NCI-H82 treated with DMSO at 0.1 percent for 48 hours (cell line): ENCODE measurements around the gene NELFB.
"Not testable (repeated sequence)": the region's sequence is repeated elsewhere in the genome, so short reads cannot be mapped to it uniquely, and the experiment has no call there.

ENCODE experiments used
- DNase-seq: peaks from one replicate; lab custom pipeline; 2025; ENCODE audit not compliant: unreplicated experiment; lab: John Stamatoyannopoulos, UW

The NELFB gene

GRCh38 chr9:137247135-137247915, 7.8 kb upstream of the NELFB start:
- no peak for DNase-seq

GRCh38 chr9:137247916-137248175, 7.3 kb upstream of the NELFB start:
- DNase-seq = no peak

- DNase-seq = no peak
Observed at GRCh38 chr9:137250329-137251193, 4.6 kb upstream of the NELFB start.

GRCh38 chr9:137251194-137251461, 4.0 kb upstream of the NELFB start, which contains the start of gene STPG3:
Gene STPG3, plus strand, starts transcription at chr9:137251286. Its CDS starts 1 bp downstream, at chr9:137251287.
- DNase-seq = no peak

GRCh38 chr9:137251490-137252268, 3.4 kb upstream of the NELFB start:
- DNase-seq = no peak

GRCh38 chr9:137252555-137253506, 2.3 kb upstream of the NELFB start:
- DNase-seq = no peak

GRCh38 chr9:137253717-137254623, 1.2 kb upstream of the NELFB start:
- DNase-seq = no peak

- no peak for DNase-seq
Observed at GRCh38 chr9:137255448-137256114, 454 bp downstream of the NELFB start.

GRCh38 chr9:137256362-137256761, 1.2 kb downstream of the NELFB start:
- no peak for DNase-seq

- no peak for DNase-seq
Observed at GRCh38 chr9:137256856-137257255, 1.7 kb downstream of the NELFB start.

GRCh38 chr9:137262173-137262908, 7.2 kb downstream of the NELFB start:
- DNase-seq = not testable (repeated sequence)

GRCh38 chr9:137262909-137263285, 7.8 kb downstream of the NELFB start:
- no peak for DNase-seq

- no peak for DNase-seq
Observed at GRCh38 chr9:137263506-137263905, 8.4 kb downstream of the NELFB start.

GRCh38 chr9:137264067-137264466, 8.9 kb downstream of the NELFB start:
- no peak for DNase-seq

GRCh38 chr9:137265496-137266161, 10.5 kb downstream of the NELFB start:
- DNase-seq = no peak

GRCh38 chr9:137266162-137266527, 11.0 kb downstream of the NELFB start:
- DNase-seq = no peak

GRCh38 chr9:137266585-137267453, 11.7 kb downstream of the NELFB start:
- no peak for DNase-seq
